Measurements from ENCODE around the gene TSNAX.
"Not testable (repeated sequence)": the region's sequence is repeated elsewhere in the genome, so short reads cannot be mapped to it uniquely, and the experiment has no call there.

The TSNAX gene

DNA sequence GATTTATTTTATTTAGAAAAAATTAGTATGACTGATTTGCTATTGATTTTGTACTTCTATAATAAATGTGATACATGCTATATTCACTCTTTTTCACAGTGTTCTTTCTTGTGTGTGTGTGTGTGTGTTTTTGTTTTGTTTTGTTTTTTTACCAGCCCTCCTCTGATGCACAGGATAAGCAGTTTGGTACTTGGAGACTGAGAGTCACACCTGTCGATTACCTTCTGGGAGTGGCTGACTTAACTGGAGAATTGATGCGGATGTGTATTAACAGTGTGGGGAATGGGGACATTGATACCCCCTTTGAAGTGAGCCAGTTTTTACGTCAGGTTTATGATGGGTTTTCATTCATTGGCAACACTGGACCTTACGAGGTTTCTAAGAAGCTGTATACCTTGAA lies 35.9 kb downstream of the TSNAX start:
- no peak for DNase-seq

DNA sequence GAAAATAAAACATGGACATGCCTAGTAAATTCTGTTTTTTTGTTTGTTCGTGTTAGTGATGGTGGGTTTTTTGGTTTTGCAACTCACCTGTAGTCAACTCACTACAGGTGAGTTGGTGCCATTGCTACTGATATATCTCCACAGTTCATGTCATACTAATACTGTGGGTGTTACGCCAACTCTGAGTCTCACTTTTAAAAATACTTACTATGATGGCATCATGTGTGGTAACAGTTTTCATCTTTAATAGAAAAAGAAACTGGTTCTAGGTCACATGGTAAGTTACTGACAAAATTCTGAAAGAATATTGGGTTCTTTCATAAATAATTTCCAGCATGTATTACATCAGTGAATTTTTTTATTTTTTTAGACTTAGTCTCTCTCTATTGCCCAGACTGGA lies 38.0 kb downstream of the TSNAX start:
- DNase-seq, result no peak

DNA sequence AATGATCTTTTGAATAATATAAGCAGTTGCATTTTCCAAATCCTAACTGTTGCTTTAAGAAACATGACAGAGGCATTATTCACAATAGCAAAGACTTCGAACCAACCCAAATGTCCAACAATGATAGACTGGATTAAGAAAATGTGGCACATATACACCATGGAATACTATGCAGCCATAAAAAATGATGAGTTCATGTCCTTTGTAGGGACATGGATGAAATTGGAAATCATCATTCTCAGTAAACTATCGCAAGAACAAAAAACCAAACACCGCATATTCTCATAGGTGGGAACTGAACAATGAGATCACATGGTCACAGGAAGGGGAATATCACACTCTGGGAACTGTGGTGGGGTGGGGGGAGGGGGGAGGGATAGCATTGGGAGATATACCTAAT lies 41.8 kb downstream of the TSNAX start:
- DNase-seq, result not testable (repeated sequence)

DNA sequence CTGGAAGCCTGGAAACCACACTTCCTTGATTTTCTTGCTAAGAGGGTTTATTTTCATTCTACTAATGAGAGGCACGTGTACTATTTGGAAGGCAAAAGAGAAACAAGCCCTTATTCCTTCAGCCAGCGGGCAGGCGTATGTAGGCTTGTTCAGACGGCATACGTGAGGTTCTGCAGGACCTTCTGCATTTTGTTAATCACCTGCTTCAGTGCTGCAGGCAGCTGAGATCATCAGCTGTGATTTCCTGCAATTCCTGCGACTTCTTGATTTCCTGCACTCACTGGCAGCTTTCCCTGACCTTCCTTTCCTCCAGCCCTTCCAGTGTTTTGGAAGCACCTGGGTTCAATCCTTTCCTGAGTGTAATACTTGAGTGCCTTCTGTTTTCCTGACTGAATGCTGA lies 43.4 kb downstream of the TSNAX start:
- no peak for DNase-seq

DNA sequence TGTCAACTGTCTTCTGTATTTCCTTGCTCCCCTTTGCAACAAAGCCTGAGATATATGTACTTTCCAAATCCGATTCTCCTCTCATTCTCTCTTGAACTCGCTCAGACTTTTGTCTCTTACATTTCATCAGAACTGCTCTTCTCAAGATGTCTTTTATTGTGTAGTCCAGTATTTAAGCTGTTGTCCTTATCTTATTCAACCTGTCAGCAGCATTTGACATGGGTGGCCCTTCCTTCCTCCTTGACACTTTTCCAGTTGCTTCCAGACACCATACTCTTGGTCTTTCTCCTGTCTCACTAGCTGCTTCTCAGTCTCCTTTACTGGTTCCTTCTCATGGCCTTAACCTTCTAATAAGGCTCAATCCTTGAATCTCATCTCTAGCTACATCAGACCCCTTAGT lies 47.0 kb downstream of the TSNAX start:
- no peak for DNase-seq

DNA sequence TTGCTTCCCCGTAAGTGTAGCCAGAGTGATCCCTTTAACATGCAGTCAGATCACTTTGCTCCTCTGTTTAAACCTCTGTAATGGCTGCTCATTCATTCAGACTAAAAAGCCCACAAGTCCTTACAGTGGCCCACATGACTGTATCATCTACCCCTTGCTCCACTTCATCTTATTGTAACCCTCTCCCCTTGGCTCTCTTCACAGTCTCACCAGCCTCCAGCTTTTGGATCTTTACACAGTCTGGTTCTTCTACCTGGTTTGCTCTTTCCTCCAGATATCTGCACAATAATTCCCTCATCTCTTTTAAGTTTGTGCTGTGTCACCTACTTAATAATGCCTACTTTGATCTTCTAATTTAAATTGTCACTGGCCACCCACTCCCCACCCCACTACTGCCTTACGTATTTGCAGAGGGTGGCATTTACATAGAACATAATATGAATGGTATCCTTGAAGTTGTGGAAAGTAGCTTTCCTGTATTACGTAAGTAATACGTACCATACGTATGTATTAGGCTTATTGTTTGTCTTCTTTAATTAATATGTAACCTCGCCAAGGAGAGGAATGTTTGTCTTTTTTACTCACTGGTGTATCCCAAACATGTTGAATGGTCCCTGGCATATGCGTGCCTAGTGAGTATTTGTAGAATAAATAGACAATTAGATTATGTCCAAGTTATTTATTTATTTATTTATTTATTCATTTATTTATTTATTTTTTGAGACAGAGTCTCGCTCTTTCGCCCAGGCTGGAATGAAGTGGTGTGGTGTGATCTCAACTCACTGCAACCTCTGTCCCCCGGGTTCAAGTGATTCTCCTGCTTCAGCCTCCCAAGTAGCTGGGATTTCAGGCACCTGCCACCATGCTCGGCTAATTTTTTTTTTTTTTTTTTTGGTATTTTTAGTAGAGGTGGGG lies 48.6 kb downstream of the TSNAX start:
- DNase-seq, result no peak

DNA sequence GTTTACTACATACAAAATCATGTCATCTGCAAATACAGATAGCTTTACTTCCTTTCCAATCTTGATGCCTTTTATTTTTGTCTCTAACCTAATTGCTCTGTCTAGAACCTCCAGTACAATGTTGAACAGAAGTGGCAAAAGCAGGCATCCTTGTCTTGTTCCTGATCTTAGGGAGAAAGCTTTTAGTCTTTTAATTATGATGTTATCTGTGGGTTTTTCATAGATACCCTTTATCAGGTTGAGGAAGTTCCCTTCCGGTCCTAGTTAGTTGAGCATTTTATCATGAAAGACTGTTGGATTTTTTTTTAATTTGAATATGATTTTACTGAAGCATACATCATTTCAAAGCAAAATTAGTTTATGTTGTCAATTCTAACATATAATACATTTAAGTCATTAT lies 52.4 kb downstream of the TSNAX start:
- no peak for DNase-seq

DNA sequence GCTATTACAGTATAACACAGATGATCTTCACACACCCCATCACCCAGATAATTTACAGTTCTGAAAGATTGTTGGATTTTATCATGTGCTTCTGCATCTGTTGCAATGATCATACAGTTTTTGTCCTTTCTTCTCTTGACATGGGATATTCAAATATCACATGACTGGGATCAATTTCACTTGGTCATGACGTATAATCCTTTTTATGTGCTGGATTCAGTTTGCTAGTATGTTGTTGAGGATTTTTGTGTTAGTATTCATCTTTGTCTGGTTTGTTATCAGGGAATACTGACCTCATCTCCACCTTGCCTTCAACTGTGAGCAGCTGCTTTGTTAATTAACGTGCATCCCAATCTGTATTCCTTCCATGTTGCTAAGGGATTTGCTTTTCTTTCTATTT lies 53.4 kb downstream of the TSNAX start:
- DNase-seq, result no peak

DNA sequence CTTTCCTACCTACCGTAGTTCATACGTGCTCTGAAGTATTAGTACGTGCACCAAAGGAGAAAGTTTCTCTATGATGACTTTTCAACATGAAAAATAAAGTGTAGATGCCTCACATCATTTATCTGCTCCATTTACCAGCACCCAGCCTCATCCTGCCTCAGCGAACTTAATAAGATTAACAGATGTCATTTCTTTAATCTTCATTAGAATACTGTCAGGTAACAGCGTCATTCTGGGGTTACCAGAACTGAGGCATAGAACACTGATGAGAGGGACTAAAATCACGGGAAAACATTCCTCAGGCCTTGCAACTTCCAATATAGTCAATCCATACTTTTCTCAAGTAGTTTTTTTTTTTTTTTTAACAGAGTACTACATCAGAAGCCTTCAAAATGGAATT lies 54.9 kb downstream of the TSNAX start:
- no peak for DNase-seq

DNA sequence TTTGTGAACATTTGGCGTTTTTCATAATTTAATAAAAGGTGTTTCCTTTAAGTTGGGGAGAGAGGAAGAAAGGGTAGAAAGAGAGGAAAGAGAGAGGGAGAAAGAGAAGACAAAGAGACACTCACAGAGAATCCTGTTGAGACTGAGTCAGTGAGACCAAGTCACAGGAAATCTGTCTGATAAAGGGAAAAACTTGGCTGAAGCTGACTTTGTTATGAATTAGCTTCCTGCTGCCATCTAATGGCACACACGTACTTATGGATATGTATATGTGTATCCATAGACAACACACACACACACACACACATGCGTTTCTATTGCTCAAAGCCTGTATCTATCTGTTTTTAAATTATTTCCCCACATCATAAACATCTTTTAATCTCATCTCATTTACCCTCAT lies 55.6 kb downstream of the TSNAX start:
- DNase-seq, result no peak

DNA sequence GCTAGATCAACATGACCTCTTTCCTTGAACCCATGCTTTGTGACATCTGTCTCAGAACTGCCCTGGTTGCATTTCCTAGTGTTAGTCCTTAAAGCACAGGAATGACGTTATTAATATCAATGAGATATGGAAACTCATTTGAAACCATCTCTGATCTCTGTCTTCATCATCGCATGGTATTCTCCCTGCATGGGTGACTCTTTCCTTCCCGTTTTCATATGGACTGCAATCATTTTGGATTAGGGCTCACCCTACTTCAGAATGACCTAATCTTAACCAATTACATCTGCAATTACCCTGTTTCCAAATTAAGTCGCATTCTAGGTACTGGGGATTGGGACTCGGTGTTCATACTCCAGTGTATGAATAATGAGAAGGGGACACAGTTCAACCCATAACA lies 56.5 kb downstream of the TSNAX start:
- DNase-seq, result no peak

DNA sequence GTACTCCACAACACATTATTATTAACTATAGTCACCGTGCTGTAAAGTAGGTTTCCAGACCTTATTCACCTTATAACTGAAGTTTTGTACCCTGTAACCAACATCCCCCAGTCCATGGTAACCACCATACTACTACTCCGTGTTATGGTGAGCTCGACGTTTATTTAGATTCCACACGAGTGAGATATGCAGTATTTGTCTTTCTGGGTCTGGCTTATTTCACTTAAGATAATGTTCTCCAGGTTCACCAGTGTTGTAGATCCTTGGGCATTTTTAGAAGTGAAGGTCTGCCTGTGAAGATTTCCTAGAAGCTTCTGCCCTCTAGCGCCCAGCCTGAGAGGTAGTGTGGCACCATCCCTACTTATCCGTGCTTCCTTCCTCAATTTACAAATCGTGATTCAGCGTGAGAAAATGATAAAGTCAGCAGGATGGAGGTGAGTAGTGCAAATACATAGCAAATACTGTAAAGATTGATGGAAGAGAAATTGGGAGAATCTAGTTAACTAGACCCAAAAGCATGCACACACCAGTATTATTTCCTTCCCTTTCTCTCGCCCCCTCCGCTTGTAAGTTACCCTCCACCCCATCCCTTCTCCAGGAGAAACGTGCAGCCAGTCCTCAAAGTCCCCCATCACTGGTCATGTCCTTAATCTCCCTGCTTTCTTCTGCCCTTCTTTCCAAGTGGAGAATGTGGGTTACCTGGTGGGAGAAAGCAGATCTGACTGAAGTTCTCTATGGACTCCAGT lies 62.2 kb downstream of the TSNAX start:
- DNase-seq, result no peak

DNA sequence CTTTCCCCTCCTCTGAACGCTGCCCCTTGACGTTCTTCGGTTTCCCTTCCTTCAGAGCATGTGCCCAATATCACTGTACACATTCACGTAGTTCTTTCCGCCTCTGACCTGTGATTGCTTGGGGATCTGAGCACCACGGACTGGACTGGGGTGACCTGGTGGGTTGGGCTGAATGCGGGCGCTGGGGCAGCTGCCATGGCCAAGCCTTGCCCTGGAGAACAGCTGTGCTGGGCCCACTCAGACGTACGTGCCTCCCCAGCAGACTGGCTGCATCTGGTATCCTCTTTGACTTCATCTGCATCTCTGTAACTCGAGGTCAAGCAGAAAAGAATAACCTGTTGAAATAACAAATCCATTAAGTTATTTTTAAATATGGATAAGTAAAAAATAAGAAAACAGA lies 63.0 kb downstream of the TSNAX start:
- DNase-seq, result no peak

DNA sequence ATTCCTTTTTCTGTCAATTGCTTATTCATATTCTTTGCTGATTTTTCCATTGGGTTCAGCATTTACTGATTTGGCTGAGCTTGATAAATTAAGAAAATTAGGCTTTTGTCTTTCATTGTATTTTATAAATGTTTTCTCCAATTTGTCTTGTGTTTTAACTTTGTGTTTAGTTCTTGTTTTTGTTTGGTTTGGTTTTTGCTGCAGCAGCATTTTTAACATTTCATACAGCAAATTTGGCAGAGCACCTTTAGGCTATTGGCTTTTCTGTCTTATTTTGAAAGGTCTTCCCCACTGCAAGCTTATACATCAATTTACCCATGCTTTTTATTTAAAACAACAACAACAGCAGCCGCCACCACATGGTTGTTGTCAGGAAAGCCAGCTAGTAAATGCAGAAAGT lies 64.3 kb downstream of the TSNAX start:
- DNase-seq, result no peak

DNA sequence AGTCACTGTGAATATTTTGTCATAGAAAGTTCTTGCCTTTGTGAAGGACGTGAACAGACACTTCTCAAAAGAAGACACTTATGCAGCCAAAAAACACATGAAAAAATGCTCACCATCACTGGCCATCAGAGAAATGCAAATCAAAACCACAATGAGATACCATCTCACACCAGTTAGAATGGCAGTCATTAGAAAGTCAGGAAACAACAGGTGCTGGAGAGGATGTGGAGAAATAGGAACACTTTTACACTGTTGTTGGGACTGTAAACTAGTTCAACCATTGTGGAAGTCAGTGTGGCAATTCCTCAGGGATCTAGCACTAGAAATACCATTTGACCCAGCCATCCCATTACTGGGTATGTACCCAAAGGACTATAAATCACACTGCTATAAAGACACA lies 64.8 kb downstream of the TSNAX start:
- DNase-seq, result not testable (repeated sequence)

DNA sequence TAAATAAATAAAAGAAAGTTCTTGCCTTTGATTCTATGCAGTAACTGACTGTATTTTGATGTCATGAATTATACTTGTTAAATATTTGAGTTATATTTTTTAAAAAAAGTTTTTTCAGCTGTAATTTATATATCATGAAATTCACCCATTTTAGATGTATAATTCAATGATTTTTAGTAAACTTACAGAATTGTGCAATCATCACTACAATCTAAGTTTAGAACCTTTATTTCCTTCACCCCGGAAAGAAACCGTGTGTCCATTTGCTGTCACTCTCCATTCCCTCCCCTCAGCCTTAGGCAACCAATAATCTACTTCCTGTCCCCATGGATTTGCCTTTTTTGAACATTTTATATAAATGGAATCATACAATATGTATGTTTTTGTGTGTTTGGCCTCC lies 65.7 kb downstream of the TSNAX start:
- DNase-seq, result no peak

DNA sequence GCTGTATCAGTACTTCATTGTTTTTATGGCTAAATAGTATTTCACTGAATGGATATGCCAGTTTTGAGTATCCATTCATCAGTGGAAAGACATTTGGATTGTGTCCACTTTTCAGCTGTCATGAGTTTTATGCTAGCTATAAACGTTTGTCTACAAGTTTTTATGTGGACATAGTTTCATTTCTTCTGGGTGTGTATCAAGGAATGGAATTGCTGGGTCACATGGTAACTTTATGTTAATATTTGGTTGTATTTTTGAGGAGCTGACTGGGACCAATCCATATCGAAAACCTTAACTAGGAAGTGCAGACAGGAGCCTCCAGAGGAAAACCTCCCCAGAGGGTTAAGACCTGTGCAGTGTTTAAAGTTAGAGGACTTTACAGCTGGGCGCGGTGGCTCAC lies 66.3 kb downstream of the TSNAX start:
- no peak for DNase-seq

DNA sequence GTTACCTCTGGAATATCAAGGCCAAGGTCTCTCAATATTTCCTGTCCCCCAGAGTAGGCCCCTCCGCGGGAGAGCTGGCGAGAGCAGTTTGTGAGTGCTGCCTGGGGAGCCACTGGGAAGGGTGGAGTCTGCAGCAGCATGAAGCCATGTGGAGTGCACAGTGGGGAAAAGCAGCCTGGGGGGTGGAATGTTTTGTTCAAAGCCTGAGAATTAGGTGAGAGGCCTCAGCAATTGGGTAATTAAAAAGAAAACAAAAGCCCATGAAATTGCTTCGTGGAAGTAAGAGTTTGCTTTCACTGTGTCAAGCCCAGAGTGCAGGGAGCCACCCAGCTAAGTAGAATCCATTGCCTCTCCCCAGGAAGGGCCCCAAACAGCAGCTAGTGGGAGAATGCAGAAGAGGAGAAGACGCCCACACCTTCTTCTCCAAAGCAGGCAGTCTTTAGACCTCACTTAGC lies 67.9 kb downstream of the TSNAX start:
- no peak for DNase-seq

DNA sequence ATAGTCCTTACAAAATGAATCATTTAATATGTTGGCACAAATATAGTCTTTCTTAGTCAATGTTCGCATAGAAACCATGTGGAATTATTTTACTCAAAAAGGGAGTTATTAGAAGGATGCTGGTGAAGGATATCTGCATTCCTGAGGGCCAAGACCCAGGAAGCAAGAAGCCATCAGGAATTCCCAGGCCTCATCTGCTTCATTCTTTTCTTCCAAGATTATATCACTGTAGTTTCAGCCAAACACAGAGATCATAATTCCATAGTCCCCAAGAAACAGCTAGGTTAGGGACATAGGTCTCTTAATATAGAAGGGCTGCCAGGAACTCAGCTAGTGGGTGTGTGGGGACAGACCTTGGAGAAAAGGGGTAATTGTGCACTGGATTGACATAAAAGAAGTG lies 69.5 kb downstream of the TSNAX start:
- DNase-seq, result no peak

DNA sequence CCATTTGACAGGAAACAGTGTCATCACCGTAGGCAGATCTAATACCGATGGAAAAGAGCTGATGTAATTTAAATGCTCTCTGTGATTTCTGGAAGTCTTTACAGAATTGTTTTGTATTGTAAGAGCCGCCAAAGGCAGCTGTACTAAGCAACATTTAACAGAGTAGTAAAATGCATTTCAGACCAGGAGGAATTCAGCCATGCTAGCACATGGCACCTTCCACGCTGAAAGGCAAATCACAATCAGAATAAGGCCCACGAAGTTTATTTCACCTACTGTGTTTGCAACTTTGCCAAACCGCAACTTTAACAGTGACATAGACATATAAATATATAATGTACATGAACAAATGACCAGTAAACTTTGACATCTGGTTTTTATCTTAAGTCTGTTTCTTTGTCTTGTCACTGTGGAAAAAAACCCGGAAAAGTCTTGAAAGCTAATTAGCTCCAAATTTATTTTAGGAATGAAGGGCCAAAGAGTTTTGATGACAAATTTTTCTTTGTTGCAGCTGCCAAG lies 72.0 kb downstream of the TSNAX start:
- no peak for DNase-seq

DNA sequence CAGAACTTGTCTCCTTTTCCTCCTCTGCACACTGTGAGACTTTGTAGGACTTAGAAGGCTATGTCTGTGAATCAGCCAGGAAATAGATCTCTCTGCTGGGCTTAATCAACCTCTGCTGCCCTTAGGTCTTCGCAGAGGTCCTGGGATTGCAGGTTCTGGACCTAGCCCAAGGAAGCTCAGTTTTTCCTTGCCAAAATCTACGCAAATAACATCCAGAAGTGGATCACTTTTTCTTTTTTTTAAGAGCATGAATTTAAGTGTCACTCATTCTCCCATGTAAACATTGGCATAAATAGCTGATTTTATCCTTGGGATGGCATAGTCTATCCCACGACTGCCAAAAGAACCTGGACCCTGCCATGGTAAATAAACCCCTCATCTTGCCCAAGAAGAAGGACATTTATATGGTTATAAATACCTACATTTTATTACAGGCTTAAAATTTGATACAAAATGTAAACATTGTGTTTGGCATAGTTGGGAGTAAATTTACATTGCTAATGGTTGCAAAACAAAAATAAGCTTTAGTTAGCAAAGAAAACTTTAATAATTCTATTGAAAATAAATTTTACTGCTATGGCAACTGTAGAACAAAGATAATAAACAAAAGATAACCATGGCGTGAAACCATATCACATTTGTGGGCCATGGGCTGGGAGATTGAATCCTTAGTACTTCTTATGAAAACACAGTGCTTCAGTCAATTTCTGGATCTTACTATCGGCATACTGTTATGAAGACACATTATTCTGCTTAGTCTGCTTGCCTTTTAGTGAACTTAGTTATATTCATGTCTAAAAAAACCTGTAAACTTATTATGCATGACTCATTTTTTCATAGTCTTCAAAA lies 73.6 kb downstream of the TSNAX start:
- no peak for DNase-seq

DNA sequence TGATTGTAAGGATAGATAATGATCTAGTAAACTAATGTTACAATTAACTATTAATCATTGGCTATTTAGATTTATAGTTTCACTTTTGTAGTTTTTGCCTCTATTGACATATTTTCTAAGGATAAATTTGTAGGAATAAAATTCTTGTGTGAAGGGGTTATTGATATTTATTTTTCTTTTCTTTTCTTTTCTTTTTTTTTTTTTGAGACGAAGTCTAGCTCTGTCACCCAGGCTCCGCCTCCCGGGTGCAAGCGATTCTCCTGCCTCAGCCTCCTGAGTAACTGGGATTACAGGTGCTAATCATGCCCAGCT lies 74.2 kb downstream of the TSNAX start:
- no peak for DNase-seq

DNA sequence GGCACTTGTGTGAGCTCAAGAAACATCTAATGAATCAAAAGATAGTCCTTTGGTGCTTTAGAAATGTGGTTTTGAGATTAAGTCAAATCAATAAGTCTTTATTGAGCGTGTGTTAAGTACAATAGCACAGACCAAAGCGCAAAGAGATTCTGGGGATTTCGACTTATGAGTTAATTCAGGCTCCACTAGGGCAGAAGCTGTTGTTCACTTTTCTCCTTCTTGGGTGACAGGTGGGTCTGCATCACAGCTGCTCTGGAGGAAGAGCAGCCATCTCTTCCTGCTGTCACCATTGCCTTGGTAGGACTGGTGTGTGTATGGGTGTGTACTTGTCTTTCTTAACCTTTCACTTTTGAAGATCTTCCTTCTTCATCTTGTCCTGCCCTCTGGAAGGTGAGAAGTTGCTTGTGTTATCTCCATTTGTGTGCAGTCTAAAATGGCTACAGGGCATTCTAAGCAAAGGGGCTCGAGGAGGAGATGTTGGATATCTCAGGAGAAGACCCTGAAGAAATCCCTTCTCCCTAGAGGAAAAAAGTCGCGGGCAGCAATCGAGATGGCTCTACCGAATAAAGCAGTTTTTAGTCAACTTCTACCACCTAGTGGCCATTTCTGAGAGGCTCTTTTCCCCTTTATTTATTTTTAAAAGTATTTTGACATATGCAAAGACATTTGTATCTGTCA lies 75.3 kb downstream of the TSNAX start:
- DNase-seq, result peak; percentile 79

Data from DMS79 treated with DMSO at 0.1 percent for 48 hours (cell line).